ENCODE data around the gene KIF1A.
A peak's percentile ranks its signal among the peaks of the same experiment; 100 is the strongest.

KIF1A gene

GRCh38 chr2:240832205-240832727, 12.2 kb upstream of the KIF1A start:
- peak overlapping the region in 4 of 5 donors; percentile 35 to 42 (median 38) for H3K4me3 ChIP-seq (ENCODE audit: low read depth in 1 of 5, low read length in 5 of 5)
- no peak overlapping the region for H3K27ac ChIP-seq (ENCODE audit: low read depth, low read length)
- no peaks in the 10 kb centered on the region for H3K36me3 ChIP-seq (ENCODE audit: control insufficient read depth in 5 of 5, insufficient read depth in 5 of 5, low read length in 5 of 5)
- no peaks in the 10 kb centered on the region for H3K9me3 ChIP-seq (ENCODE audit: control insufficient read depth in 5 of 5, low read length in 5 of 5)
- H3K27me3 ChIP-seq (ENCODE audit: control insufficient read depth in 5 of 5, insufficient read depth in 4 of 5, low read length in 5 of 5): peaks cover 10 to 41% (median 15%) of the 10 kb centered on the region in 5 donors
- no peak overlapping the region for H3K9ac ChIP-seq (ENCODE audit: low read length in 5 of 5)
- peaks cover 0 to 13% (median 7%) of the 10 kb centered on the region in 5 donors for H3K4me1 ChIP-seq (ENCODE audit: control insufficient read depth in 5 of 5, insufficient read depth in 5 of 5, low read length in 5 of 5)

GRCh38 chr2:240831594-240832204, 11.7 kb upstream of the KIF1A start:
- Histone ChIP-seq H3K4me3 (ENCODE audit: low read depth in 1 of 5, low read length in 5 of 5) (peak overlapping the region in 4 of 5 donors; percentile 35 to 42 (median 38)), H3K27me3 (ENCODE audit: control insufficient read depth in 5 of 5, insufficient read depth in 4 of 5, low read length in 5 of 5) (peaks cover 13 to 41% (median 19%) of the 10 kb centered on the region in 5 donors), H3K9ac (ENCODE audit: low read length in 5 of 5) (peak overlapping the region in 2 of 5 donors; percentile 5 to 43), H3K9me3 (ENCODE audit: control insufficient read depth in 5 of 5, low read length in 5 of 5) (no peaks in the 10 kb centered on the region), H3K4me1 (ENCODE audit: control insufficient read depth in 5 of 5, insufficient read depth in 5 of 5, low read length in 5 of 5) (peaks cover 0 to 10% (median 7%) of the 10 kb centered on the region in 5 donors), H3K27ac (ENCODE audit: low read depth, low read length) (no peak overlapping the region), H3K36me3 (ENCODE audit: control insufficient read depth in 5 of 5, insufficient read depth in 5 of 5, low read length in 5 of 5) (no peaks in the 10 kb centered on the region)

GRCh38 chr2:240825476-240825875, 5.5 kb upstream of the KIF1A start:
- no peak overlapping the region for H3K27ac ChIP-seq (ENCODE audit: low read depth, low read length)
- peaks cover 19 to 84% (median 52%) of the 10 kb centered on the region in 5 donors for H3K27me3 ChIP-seq (ENCODE audit: control insufficient read depth in 5 of 5, insufficient read depth in 4 of 5, low read length in 5 of 5)
- peaks cover 0 to 10% (median 9%) of the 10 kb centered on the region in 5 donors for H3K9me3 ChIP-seq (ENCODE audit: control insufficient read depth in 5 of 5, low read length in 5 of 5)
- H3K36me3 ChIP-seq (ENCODE audit: control insufficient read depth in 5 of 5, insufficient read depth in 5 of 5, low read length in 5 of 5): no peaks in the 10 kb centered on the region
- H3K4me3 ChIP-seq (ENCODE audit: low read depth in 1 of 5, low read length in 5 of 5): no peak overlapping the region
- no peak overlapping the region for H3K9ac ChIP-seq (ENCODE audit: low read length in 5 of 5)
- peaks cover 0 to 5% (median 0%) of the 10 kb centered on the region in 5 donors for H3K4me1 ChIP-seq (ENCODE audit: control insufficient read depth in 5 of 5, insufficient read depth in 5 of 5, low read length in 5 of 5)

GRCh38 chr2:240823449-240824336, 3.7 kb upstream of the KIF1A start:
- no peak overlapping the region for H3K27ac ChIP-seq (ENCODE audit: low read depth, low read length)
- no peak overlapping the region for H3K9ac ChIP-seq (ENCODE audit: low read length in 5 of 5)
- H3K4me1 ChIP-seq (ENCODE audit: control insufficient read depth in 5 of 5, insufficient read depth in 5 of 5, low read length in 5 of 5): peaks cover 0 to 11% (median 8%) of the 10 kb centered on the region in 5 donors
- H3K36me3 ChIP-seq (ENCODE audit: control insufficient read depth in 5 of 5, insufficient read depth in 5 of 5, low read length in 5 of 5): no peaks in the 10 kb centered on the region
- peaks cover 0 to 10% (median 9%) of the 10 kb centered on the region in 5 donors for H3K9me3 ChIP-seq (ENCODE audit: control insufficient read depth in 5 of 5, low read length in 5 of 5)
- no peak overlapping the region for H3K4me3 ChIP-seq (ENCODE audit: low read depth in 1 of 5, low read length in 5 of 5)
- peaks cover 15 to 80% (median 54%) of the 10 kb centered on the region in 5 donors for H3K27me3 ChIP-seq (ENCODE audit: control insufficient read depth in 5 of 5, insufficient read depth in 4 of 5, low read length in 5 of 5)

DNA sequence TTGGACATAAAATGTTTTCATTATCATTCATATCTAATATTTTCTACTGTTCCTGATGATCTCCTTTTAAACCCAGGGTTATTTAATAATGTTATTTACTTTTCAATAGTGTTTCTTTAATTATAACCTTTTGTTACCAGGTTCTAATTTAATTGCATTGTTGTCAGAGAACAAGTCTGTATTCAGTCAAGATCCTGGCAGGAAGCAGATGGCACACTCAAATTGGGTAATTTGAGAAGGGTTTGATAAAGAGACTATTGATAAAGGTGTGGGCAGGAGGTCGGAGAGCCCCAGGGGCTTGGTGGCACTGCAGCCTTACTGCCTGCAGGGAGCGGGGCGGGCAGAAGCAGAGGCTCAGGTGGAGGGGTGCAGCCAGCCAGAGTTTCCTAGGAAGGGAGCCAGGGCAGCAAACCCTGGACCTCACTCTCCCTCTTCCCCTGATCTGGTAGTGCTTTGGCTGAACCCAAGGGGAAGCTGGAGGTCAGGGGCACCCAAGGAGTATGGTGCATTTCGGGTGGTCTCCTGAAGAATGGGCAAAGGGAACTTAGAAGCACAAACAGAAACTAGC, 2.3 kb upstream of the KIF1A start:
- no peak overlapping the region for H3K27ac ChIP-seq (ENCODE audit: low read depth, low read length)
- H3K4me3 ChIP-seq (ENCODE audit: low read depth in 1 of 5, low read length in 5 of 5): no peak overlapping the region
- peaks cover 0 to 10% (median 9%) of the 10 kb centered on the region in 5 donors for H3K9me3 ChIP-seq (ENCODE audit: control insufficient read depth in 5 of 5, low read length in 5 of 5)
- peaks cover 0 to 14% (median 11%) of the 10 kb centered on the region in 5 donors for H3K4me1 ChIP-seq (ENCODE audit: control insufficient read depth in 5 of 5, insufficient read depth in 5 of 5, low read length in 5 of 5)
- H3K36me3 ChIP-seq (ENCODE audit: control insufficient read depth in 5 of 5, insufficient read depth in 5 of 5, low read length in 5 of 5): no peaks in the 10 kb centered on the region
- peaks cover 23 to 79% (median 57%) of the 10 kb centered on the region in 5 donors for H3K27me3 ChIP-seq (ENCODE audit: control insufficient read depth in 5 of 5, insufficient read depth in 4 of 5, low read length in 5 of 5)
- H3K9ac ChIP-seq (ENCODE audit: low read length in 5 of 5): no peak overlapping the region

DNA sequence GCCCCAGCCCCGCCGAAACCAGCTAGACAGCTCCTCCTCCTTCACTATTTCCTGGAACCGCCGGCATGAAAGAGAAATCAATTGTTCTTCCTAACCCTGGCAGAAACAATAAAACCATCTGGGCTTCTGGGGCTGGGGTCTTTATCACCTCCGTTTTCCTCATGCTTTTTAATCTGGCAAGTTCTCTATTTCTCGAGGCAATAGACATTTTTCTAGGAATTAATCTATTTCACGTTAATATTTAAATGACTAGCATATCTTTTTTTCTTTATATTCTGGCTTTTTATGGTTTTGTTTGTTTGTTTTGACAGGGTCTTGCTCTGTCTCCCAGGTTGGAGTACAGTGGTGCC, 1.4 kb upstream of the KIF1A start:
- no peak overlapping the region for H3K27ac ChIP-seq (ENCODE audit: low read depth, low read length)
- peaks cover 0 to 14% (median 11%) of the 10 kb centered on the region in 5 donors for H3K4me1 ChIP-seq (ENCODE audit: control insufficient read depth in 5 of 5, insufficient read depth in 5 of 5, low read length in 5 of 5)
- H3K27me3 ChIP-seq (ENCODE audit: control insufficient read depth in 5 of 5, insufficient read depth in 4 of 5, low read length in 5 of 5): peaks cover 14 to 76% (median 56%) of the 10 kb centered on the region in 5 donors
- peaks cover 0 to 10% (median 8%) of the 10 kb centered on the region in 5 donors for H3K9me3 ChIP-seq (ENCODE audit: control insufficient read depth in 5 of 5, low read length in 5 of 5)
- H3K4me3 ChIP-seq (ENCODE audit: low read depth in 1 of 5, low read length in 5 of 5): no peak overlapping the region
- H3K9ac ChIP-seq (ENCODE audit: low read length in 5 of 5): no peak overlapping the region
- no peaks in the 10 kb centered on the region for H3K36me3 ChIP-seq (ENCODE audit: control insufficient read depth in 5 of 5, insufficient read depth in 5 of 5, low read length in 5 of 5)

DNA sequence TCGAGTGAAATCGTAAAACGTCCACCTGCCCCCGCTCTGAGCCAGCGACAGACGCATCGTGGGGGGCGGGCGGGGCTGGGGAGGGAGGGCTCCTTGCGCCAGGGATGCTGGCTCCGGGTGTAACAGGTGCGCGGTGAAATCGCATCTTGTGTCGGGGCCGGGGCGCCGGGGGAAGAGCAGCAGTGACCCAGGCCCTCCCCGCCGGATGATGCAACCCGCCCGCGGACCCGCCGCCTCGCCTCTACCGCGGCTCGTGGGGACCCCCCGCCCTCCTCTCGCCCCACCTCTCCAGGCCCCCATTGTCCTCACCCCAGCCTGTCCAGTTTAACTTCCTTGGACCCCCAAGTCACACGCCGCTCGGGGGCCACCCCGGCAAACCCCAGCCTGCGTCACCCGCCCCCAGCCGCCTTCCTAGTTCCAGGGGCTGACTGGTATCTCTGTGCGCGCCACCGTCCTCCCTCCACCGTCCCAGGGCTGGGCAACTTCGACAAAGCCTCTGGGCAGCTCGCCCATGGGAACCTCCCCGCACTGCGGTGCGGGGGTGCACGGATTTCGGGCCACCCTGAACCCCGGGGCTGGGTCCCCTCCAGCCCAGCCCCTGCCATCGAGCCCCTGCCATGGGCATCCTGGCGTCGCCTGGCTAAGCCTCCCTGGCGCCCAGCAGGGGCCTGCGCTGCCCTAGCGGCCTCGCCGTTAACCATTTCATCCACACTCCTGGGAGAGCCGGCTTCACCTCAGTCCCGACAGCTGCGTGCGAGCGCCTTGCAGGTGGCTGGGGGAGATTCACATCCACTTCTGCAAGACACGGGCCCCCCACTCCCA, 799 bp upstream of the KIF1A start:
- Histone ChIP-seq H3K36me3 (ENCODE audit: control insufficient read depth in 5 of 5, insufficient read depth in 5 of 5, low read length in 5 of 5) (no peaks in the 10 kb centered on the region), H3K4me3 (ENCODE audit: low read depth in 1 of 5, low read length in 5 of 5) (no peak overlapping the region), H3K27me3 (ENCODE audit: control insufficient read depth in 5 of 5, insufficient read depth in 4 of 5, low read length in 5 of 5) (peaks cover 14 to 70% (median 54%) of the 10 kb centered on the region in 5 donors), H3K9me3 (ENCODE audit: control insufficient read depth in 5 of 5, low read length in 5 of 5) (peaks cover 0 to 10% (median 7%) of the 10 kb centered on the region in 5 donors), H3K9ac (ENCODE audit: low read length in 5 of 5) (no peak overlapping the region), H3K27ac (ENCODE audit: low read depth, low read length) (no peak overlapping the region), H3K4me1 (ENCODE audit: control insufficient read depth in 5 of 5, insufficient read depth in 5 of 5, low read length in 5 of 5) (peaks cover 0 to 14% (median 11%) of the 10 kb centered on the region in 5 donors)

- Histone ChIP-seq H3K27ac (ENCODE audit: low read depth, low read length) (no peak overlapping the region), H3K9me3 (ENCODE audit: control insufficient read depth in 5 of 5, low read length in 5 of 5) (peaks cover 2 to 19% (median 15%) of the 10 kb centered on the region in 5 donors), H3K4me3 (ENCODE audit: low read depth in 1 of 5, low read length in 5 of 5) (peak overlapping the region in 1 of 5 donors; percentile 10), H3K27me3 (ENCODE audit: control insufficient read depth in 5 of 5, insufficient read depth in 4 of 5, low read length in 5 of 5) (peaks cover 14 to 58% (median 44%) of the 10 kb centered on the region in 5 donors), H3K9ac (ENCODE audit: low read length in 5 of 5) (no peak overlapping the region), H3K4me1 (ENCODE audit: control insufficient read depth in 5 of 5, insufficient read depth in 5 of 5, low read length in 5 of 5) (peaks cover 0 to 14% (median 11%) of the 10 kb centered on the region in 5 donors), H3K36me3 (ENCODE audit: control insufficient read depth in 5 of 5, insufficient read depth in 5 of 5, low read length in 5 of 5) (no peaks in the 10 kb centered on the region)
These were observed 727 bp downstream of the KIF1A start for GRCh38 chr2:240819126-240819857.

All from subcutaneous abdominal adipose tissue (tissue), 5 donors.